Activated CD8-positive, alpha-beta memory T cell treated with anti-CD3 and anti-CD28 coated beads, Interleukin-2, amount 50 U/mL, for 48 hours (primary cell): ENCODE results near the gene GRIK2.

Experiments used
- DNase-seq: peaks from one replicate; pipeline ENCODE4 v3.0.0-alpha.2; 2020

The GRIK2 gene

GRCh38 chr6:101816716-101817115 is 423.2 kb downstream of the GRIK2 start:
- DNase-seq, result no peak

GRCh38 chr6:101818051-101818450 is 424.5 kb downstream of the GRIK2 start:
- no peak for DNase-seq

- DNase-seq, result no peak
Observed at GRCh38 chr6:101824551-101825345, 431.2 kb downstream of the GRIK2 start.

- no peak for DNase-seq
Observed at GRCh38 chr6:101826269-101826668, 432.8 kb downstream of the GRIK2 start.

DNA sequence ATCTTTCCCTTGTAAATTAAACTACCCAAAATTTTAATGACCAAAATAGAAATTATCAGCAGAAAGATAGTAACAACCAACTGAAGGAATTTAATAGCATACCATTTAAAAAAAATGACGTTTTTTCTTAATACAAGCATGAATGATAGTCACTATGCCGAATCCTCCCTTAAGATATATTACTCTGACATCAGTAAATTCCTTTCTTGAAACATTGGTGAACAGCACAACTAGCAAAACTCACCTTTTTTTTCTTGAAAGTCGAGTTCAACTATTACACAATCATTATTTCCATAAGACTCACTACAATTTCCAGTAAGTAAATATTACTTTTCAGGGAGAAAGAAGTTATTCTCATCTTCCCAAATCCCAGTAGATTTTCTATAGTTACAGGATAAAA is 433.2 kb downstream of the GRIK2 start:
- no peak for DNase-seq

DNA sequence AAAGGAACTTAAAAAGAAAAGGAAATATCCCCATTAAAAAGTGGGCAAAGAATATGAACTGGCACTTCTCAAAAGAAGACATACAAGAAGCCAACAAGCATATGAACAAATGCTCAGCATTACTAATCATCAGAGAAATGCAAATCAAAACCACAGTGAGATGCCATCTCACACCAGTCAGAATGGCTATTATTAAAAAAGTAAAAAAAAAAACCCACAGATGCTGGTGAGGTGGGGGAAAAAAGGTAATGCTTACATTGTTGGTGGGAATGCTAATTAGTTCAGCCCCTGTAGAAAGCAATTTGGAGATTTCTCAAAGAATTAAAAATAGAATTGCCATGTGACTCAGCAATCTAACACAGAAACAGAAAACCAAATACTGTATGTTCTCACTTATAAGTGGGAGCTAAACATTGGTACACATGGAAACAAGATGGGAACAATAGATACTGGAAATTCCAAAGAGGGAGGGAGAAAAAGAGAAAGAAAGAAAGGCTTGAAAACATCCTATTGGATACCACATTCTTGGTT is 437.1 kb downstream of the GRIK2 start:
- no peak for DNase-seq

- DNase-seq, result no peak
Observed at GRCh38 chr6:101832371-101832770, 438.9 kb downstream of the GRIK2 start.

GRCh38 chr6:101840100-101840499 is 446.6 kb downstream of the GRIK2 start:
- no peak for DNase-seq

- no peak for DNase-seq
Observed at GRCh38 chr6:101845172-101845571, 451.7 kb downstream of the GRIK2 start.

GRCh38 chr6:101845621-101846020 is 452.1 kb downstream of the GRIK2 start:
- DNase-seq, result no peak

DNA sequence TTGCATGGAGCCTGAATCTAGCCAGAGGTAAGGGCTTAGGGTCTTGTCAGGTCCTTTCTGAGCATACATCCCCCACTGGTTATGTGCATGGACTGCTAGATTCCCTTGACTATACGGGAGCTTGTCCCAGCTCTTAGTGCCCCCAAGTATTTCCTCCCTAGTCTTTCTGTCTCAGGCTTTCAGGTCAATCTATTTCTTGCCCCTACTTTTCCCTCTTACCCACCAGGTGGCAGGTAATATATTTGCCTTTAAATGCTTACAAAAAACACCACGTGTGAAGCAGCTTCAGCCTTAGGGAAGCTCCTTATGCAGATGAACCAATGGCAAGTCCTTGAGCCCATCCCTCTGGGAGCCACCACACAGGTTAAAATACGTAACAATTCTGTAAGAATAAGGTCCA is 454.2 kb downstream of the GRIK2 start:
- no peak for DNase-seq

- DNase-seq, result no peak
Observed at GRCh38 chr6:101851911-101852310, 458.4 kb downstream of the GRIK2 start.

GRCh38 chr6:101853231-101854085 is 459.9 kb downstream of the GRIK2 start:
- no peak for DNase-seq

DNA sequence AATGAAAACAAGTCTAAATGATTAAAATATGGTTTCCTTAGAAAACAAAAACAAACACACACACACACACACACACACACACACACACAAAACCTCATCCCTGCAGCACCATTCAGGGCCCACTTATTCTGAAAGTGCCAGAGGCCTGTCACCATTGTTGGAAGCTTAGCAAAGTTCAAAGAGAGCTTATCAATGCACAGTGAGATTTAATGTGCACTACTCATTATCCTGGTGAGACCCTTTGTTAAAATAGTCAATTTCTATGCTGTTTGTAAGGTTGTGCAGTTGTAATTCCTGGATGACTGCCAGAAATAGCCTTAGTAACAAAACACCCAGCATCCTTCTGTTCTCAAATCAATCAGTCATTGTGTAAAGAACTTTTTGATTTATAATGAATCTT is 482.9 kb downstream of the GRIK2 start:
- no peak for DNase-seq

DNA sequence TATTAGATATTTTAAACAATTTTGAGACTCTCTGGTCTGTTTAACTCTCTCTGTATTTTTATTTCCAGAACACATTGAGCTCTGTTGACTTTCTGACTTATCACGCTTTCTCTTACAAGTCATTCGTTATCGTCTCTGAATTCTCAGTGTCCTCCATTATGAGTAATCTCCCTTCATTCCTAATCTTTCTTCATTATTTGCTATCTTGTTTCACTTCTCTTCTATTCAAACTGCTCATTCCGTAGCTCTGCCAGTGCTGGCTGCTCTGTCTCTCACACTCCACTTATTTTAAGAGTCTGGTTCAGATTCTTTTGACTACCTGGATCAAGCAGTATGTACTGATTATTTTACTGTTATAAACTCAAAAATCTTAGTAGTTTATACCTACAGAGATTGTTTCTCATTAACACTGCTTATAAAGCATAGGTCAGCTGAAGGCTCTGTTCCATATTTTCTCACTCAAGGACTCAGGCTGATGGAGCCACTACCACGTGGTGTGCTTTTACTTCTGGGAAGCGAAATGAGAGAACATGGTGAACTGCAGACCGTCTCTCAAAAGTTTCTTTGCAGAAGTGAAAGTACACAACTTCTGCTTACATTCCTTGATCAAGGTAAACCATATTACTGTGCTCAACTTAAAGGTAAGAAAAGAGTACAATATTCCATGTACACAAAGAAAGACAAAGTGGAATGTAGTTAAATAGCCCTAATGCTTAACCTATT is 485.2 kb downstream of the GRIK2 start:
- DNase-seq, result no peak

GRCh38 chr6:101879782-101880181 is 486.3 kb downstream of the GRIK2 start:
- DNase-seq, result no peak

- no peak for DNase-seq
Observed at GRCh38 chr6:101883505-101883904, 490.0 kb downstream of the GRIK2 start.

DNA sequence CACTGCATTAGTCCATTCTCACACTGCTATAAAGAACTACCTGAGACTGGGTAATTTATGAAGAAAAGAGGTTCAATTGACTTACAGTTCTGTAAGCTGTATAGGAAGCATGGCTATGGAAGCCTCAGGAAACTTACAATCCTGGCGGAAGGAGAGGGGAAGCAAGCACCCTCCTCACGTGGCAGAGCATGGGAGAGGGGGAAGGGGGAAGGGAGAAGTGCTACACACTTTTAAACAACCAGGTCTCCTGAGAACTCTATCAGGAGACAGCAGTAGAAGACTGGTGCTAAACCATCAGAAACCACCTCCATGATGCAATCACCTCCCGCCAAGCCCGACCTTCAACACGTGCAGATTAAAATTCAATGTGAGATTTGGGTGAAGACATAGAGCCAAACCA is 494.0 kb downstream of the GRIK2 start:
- DNase-seq, result no peak

DNA sequence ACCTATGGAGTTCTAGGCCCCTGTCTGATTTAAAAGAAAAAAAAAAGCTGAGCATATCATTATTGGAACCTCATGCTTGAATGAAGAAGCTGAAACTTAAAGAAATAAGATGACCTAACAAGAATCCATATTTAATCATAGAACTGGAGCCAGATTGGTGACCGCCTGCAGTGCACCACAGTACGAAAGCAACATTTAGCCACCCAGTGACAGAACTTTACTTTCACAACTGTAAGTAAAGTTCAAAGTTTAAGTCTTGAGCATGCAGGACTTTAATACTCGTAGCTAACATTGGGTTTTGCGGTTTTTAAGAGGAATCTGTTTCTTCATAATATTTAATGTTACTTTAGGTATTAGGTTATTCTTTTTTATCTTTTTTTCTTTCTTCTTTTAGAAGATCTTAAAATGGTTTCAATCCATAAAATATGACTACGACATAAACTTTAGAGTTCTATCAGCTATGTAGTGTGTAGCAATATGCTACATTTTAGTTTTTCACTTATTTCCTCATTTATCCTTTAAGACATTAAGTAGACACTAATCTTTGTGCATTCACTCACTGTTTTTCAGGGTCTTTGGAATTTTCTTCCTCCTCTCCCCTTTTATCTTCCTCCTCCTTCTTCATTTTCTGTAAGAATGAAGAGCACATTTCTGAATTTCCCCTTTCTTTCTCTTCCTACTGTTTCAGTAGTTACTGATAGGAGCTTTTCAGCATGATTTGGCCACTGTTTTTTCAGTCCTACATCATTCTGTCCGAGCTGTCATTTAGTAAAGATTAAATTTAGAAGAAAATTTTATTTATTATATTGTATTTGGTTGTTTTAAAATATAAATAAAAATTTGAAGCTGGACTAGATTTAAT is 514.1 kb downstream of the GRIK2 start:
- no peak for DNase-seq

GRCh38 chr6:101909366-101909765 is 515.9 kb downstream of the GRIK2 start:
- no peak for DNase-seq

GRCh38 chr6:101912311-101912710 is 518.8 kb downstream of the GRIK2 start:
- DNase-seq, result no peak

DNA sequence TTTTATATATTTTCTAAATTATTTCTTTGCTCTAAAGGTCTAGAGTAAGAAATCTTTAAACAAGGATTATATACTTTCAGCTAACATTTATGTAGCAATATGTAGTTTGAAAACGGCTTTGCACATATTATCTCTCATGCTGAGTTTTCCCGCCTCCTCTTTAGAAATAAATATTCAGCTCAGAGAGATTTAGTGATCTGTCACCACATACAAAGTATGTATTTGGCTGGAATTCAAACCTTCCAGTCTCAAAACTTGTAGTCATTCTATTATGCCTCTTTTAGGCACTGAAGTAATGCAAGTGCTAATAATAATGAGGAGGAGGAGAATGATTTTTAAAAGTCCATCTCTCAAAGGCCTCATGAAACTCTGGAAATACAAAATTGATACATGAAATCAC is 525.0 kb downstream of the GRIK2 start:
- DNase-seq, result no peak
